Activated naive CD8-positive, alpha-beta T cell treated with anti-CD3 and anti-CD28 coated beads, Interleukin-2, amount 50 U/mL, for 24 hours (primary cell): Measurements from ENCODE around the gene SLC32A1.

Experiments used
- ATAC-seq: fragments of 150-1000 bp; cut with Tn5 transposase; one replicate; pipeline ENCODE4 v1.10.0; 2021
- DNase-seq: peaks from one replicate; pipeline ENCODE4 v3.0.0; 2021
- H3K27ac Mint-ChIP-seq: one replicate; pipeline ENCODE4 v1.8.0; 2021; ENCODE audit warnings: mild to moderate bottlenecking, mixed read lengths
- H3K27me3 Mint-ChIP-seq: one replicate; pipeline ENCODE4 v1.8.0; 2021; ENCODE audit warnings: mixed read lengths
- H3K36me3 Mint-ChIP-seq: one replicate; pipeline ENCODE4 v1.8.0; 2021; ENCODE audit warnings: low read depth, mixed read lengths
- H3K4me1 Mint-ChIP-seq: one replicate; pipeline ENCODE4 v1.8.0; 2021; ENCODE audit warnings: mixed read lengths
- H3K4me3 Mint-ChIP-seq: one replicate; pipeline ENCODE4 v1.8.0; 2021; ENCODE audit warnings: mild to moderate bottlenecking, moderate library complexity, mixed read lengths
- H3K9me3 Mint-ChIP-seq: one replicate; pipeline ENCODE4 v1.8.0; 2021; ENCODE audit warnings: mixed read lengths

SLC32A1 gene

DNA sequence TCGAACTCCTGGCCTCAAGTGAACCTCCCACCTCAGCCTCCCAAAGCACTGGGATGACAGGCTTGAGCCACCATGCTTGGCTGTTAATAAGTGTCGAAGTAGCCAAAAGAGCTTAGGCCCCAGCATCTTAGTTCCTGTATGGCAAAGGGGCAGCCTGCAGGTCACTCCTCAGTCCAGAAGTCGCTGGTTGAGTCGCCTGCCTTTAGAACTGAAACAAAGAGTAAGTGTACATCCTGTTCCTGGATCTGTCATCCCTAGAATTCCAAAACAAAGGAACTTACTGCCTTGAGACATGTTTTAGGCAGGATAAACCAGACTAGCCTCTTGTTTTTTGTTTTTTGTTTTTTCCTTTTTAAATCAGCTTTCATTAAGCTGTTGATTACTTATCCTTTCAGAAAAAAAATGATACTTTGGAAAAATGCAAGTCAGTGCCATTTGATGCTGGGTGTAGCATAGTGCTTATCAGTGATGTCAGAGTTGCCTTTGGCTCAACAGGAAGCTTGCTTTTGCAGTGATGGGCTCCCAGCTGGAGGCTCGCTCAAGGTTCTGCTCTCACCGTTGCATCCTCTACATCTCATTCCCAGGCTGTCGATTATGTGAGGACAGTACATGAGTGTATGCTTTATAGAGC lies 33.0 kb downstream of the SLC32A1 start:
- no peak for ATAC-seq
- no peaks in the 10 kb centered on the region for H3K27me3 Mint-ChIP-seq
- H3K36me3 Mint-ChIP-seq: peaks cover 48% of the 10 kb centered on the region

GRCh38 chr20:38759106-38759505 lies 34.8 kb downstream of the SLC32A1 start:
- Mint-ChIP-seq H3K4me1 (peaks cover 21% of the 10 kb centered on the region), H3K27ac (no peak overlapping the region), H3K4me3 (no peak overlapping the region), H3K27me3 (no peaks in the 10 kb centered on the region), H3K36me3 (peaks cover 42% of the 10 kb centered on the region), H3K9me3 (no peaks in the 10 kb centered on the region)
- DNase-seq (no peak), ATAC-seq (no peak)

More for the DNA sequence above, 33.0 kb downstream of the SLC32A1 start:
- no peak overlapping the region for H3K27ac Mint-ChIP-seq
- no peaks in the 10 kb centered on the region for H3K9me3 Mint-ChIP-seq
- no peak overlapping the region for H3K4me3 Mint-ChIP-seq
- no peak for DNase-seq
- H3K4me1 Mint-ChIP-seq: peaks cover 3% of the 10 kb centered on the region

GRCh38 chr20:38760978-38761377 lies 36.7 kb downstream of the SLC32A1 start:
- Mint-ChIP-seq H3K27me3 (no peaks in the 10 kb centered on the region), H3K4me3 (no peak overlapping the region), H3K36me3 (peaks cover 45% of the 10 kb centered on the region), H3K4me1 (peaks cover 36% of the 10 kb centered on the region), H3K27ac (no peak overlapping the region), H3K9me3 (no peaks in the 10 kb centered on the region)
- ATAC-seq: no peak
- no peak for DNase-seq

- DNase-seq (no peak), ATAC-seq (no peak)
- Mint-ChIP-seq H3K27me3 (no peaks in the 10 kb centered on the region), H3K9me3 (no peaks in the 10 kb centered on the region), H3K4me3 (no peak overlapping the region), H3K36me3 (peaks cover 46% of the 10 kb centered on the region), H3K27ac (no peak overlapping the region), H3K4me1 (peaks cover 36% of the 10 kb centered on the region)
Observed at GRCh38 chr20:38762174-38762573, 37.9 kb downstream of the SLC32A1 start.

DNA sequence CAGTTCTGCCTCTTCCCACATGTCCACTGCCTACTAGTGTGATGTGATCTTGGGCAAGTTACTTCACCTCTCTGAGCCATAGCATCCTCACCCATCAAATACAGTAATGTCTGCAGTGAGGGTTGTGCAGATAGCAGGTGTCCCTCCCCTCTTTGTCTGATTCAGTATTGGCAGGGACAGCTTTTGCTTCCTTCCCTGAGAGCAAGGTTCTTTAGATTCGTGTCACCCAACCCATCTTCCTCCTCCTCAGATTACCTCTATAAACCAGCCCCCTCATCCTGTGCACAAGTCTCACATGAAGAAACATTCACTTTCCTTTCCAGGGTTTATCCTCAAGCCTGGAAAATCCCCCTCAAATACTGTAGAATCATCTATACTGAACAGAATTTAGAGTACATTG lies 39.3 kb downstream of the SLC32A1 start:
- Mint-ChIP-seq H3K27me3 (no peaks in the 10 kb centered on the region), H3K4me3 (no peak overlapping the region), H3K27ac (no peak overlapping the region), H3K9me3 (no peaks in the 10 kb centered on the region), H3K4me1 (peaks cover 36% of the 10 kb centered on the region), H3K36me3 (peaks cover 47% of the 10 kb centered on the region)
- ATAC-seq (peak; percentile 27), DNase-seq (no peak)

- Mint-ChIP-seq H3K4me1 (peaks cover 36% of the 10 kb centered on the region), H3K27me3 (no peaks in the 10 kb centered on the region), H3K4me3 (no peak overlapping the region), H3K9me3 (no peaks in the 10 kb centered on the region), H3K27ac (peak overlapping the region; percentile 51), H3K36me3 (peaks cover 50% of the 10 kb centered on the region)
- ATAC-seq (peak; percentile 100), DNase-seq (peak; percentile 64)
Observed at GRCh38 chr20:38764567-38765318, 40.5 kb downstream of the SLC32A1 start.

GRCh38 chr20:38766071-38766470 lies 41.8 kb downstream of the SLC32A1 start:
- no peak overlapping the region for H3K4me3 Mint-ChIP-seq
- ATAC-seq (no peak), DNase-seq (no peak)
- H3K9me3 Mint-ChIP-seq: no peaks in the 10 kb centered on the region
- no peaks in the 10 kb centered on the region for H3K27me3 Mint-ChIP-seq
- peaks cover 41% of the 10 kb centered on the region for H3K36me3 Mint-ChIP-seq
- H3K27ac Mint-ChIP-seq: no peak overlapping the region
- peaks cover 36% of the 10 kb centered on the region for H3K4me1 Mint-ChIP-seq

GRCh38 chr20:38769376-38770295 lies 45.4 kb downstream of the SLC32A1 start:
- peaks cover 58% of the 10 kb centered on the region for H3K36me3 Mint-ChIP-seq
- ATAC-seq (no peak), DNase-seq (no peak)
- peaks cover 13% of the 10 kb centered on the region for H3K4me1 Mint-ChIP-seq
- H3K4me3 Mint-ChIP-seq: no peak overlapping the region
- H3K9me3 Mint-ChIP-seq: peaks cover 10% of the 10 kb centered on the region
- no peak overlapping the region for H3K27ac Mint-ChIP-seq
- no peaks in the 10 kb centered on the region for H3K27me3 Mint-ChIP-seq

GRCh38 chr20:38770546-38770945 lies 46.3 kb downstream of the SLC32A1 start:
- DNase-seq (no peak), ATAC-seq (no peak)
- H3K27me3 Mint-ChIP-seq: no peaks in the 10 kb centered on the region
- no peak overlapping the region for H3K4me3 Mint-ChIP-seq
- peaks cover 10% of the 10 kb centered on the region for H3K9me3 Mint-ChIP-seq
- H3K27ac Mint-ChIP-seq: no peak overlapping the region
- H3K4me1 Mint-ChIP-seq: peaks cover 5% of the 10 kb centered on the region
- H3K36me3 Mint-ChIP-seq: peaks cover 55% of the 10 kb centered on the region

DNA sequence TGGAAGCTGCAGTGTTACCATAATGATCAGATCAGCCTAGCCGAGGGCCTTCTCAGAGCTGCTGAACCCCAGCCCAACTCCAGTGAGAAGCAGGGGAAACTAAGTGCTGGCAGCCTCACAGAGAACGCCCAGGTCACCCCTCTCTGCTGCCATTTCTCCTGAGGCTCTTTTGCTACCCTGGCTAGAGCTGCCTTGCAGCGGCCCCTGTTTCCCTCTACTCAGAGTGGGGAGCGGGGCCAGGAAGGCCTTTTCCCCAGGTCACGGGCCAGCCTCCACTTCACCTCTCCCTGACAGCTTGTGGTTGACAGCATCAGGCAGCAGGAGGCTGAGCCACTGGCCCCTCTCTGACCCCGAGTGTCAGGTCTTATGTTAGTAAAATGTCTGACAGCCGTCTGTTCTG lies 46.7 kb downstream of the SLC32A1 start:
- no peak overlapping the region for H3K27ac Mint-ChIP-seq

GRCh38 chr20:38771621-38772020 lies 47.3 kb downstream of the SLC32A1 start:
- H3K27ac Mint-ChIP-seq: no peak overlapping the region
- no peak for DNase-seq
- H3K4me3 Mint-ChIP-seq: no peak overlapping the region
- peaks cover 54% of the 10 kb centered on the region for H3K36me3 Mint-ChIP-seq
- H3K4me1 Mint-ChIP-seq: peaks cover 6% of the 10 kb centered on the region
- ATAC-seq: no peak
- peaks cover 10% of the 10 kb centered on the region for H3K9me3 Mint-ChIP-seq
- no peaks in the 10 kb centered on the region for H3K27me3 Mint-ChIP-seq

More for the DNA sequence above, 46.7 kb downstream of the SLC32A1 start:
- Mint-ChIP-seq H3K9me3 (peaks cover 10% of the 10 kb centered on the region), H3K27me3 (no peaks in the 10 kb centered on the region), H3K36me3 (peaks cover 53% of the 10 kb centered on the region), H3K4me3 (no peak overlapping the region), H3K4me1 (peaks cover 6% of the 10 kb centered on the region)
- no peak for DNase-seq
- ATAC-seq: no peak

DNA sequence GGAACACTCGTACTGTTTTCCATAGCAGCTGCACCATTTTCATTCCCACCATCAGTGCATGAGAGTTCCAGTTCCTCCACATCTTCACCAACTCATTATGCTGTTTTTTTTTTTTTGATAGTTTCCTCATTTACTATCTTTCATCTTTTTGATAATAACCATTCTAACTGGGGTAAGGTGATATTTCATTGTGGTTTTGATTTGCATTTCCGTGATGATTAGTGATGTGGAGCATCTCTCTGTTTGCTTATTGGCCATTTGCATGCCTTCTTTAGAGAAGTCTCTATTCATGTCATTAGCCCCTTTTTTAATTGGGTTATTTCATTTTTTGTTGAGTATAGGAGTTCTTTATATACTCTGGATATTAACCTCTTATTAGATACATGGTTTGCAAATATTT lies 49.9 kb downstream of the SLC32A1 start:
- peaks cover 45% of the 10 kb centered on the region for H3K36me3 Mint-ChIP-seq
- H3K27ac Mint-ChIP-seq: no peak overlapping the region
- peaks cover 10% of the 10 kb centered on the region for H3K9me3 Mint-ChIP-seq
- no peak for DNase-seq
- no peak for ATAC-seq
- H3K27me3 Mint-ChIP-seq: no peaks in the 10 kb centered on the region
- peaks cover 6% of the 10 kb centered on the region for H3K4me1 Mint-ChIP-seq
- H3K4me3 Mint-ChIP-seq: no peak overlapping the region

GRCh38 chr20:38776363-38776762 lies 52.1 kb downstream of the SLC32A1 start:
- Mint-ChIP-seq H3K4me3 (no peak overlapping the region), H3K36me3 (peaks cover 35% of the 10 kb centered on the region), H3K27me3 (no peaks in the 10 kb centered on the region), H3K27ac (no peak overlapping the region), H3K4me1 (peaks cover 14% of the 10 kb centered on the region), H3K9me3 (peaks cover 10% of the 10 kb centered on the region)
- ATAC-seq (no peak), DNase-seq (no peak)
